Measurements from ENCODE around the gene ZNF14. TPM values are rescaled to one million over a fixed set of nuclear protein-coding genes. Genes with fewer than 3 reads are reported as not detected.
A peak's percentile ranks its signal among the peaks of the same experiment; 100 is the strongest.
"Not testable (repeated sequence)": the region's sequence is repeated elsewhere in the genome, so short reads cannot be mapped to it uniquely, and the experiment has no call there.

Gene ZNF14
- total and polyA plus RNA-seq, 2 donors from 2014 or later = 5.0 to 10.2 TPM

DNA sequence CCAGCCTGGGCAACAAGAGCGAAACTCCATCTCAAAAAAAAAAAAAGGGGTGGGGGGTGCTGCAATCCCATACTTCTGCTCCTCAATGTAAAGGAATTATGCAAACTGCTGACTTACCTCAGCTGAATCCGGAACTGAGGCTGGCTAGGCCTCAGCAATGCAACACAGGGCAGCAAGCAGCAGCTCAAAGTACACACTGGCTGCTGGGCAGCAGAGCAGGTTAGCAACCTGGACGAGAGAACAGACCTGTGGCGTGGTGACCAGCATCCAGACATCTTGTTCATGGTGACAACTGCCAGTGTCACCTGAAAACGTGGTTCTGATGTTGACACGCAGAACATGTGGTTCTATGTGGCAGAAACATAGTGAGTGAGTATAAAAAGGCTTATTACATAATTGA, 28.1 kb downstream of the ZNF14 start:
- Histone ChIP-seq H3K4me1 (ENCODE audit: control insufficient read depth in 2 of 3, insufficient read depth in 2 of 3, low read depth in 1 of 3, low read length in 3 of 3) (no peaks in the 10 kb centered on the region), H3K27ac (ENCODE audit: low read depth in 2 of 2, low read length in 2 of 2) (no peak overlapping the region), H3K4me3 (ENCODE audit: low read length in 3 of 3) (peak overlapping the region in 1 of 3 donors; percentile 4), H3K27me3 (ENCODE audit: control insufficient read depth, insufficient read depth, low read length) (no peaks in the 10 kb centered on the region), H3K36me3 (ENCODE audit: control insufficient read depth in 2 of 3, insufficient read depth in 3 of 3, low read length in 3 of 3) (no peaks in the 10 kb centered on the region), H3K9me3 (ENCODE audit: control insufficient read depth in 2 of 3, insufficient read depth in 1 of 3, low read length in 3 of 3) (peaks cover 7 to 68% (median 28%) of the 10 kb centered on the region in 3 donors), H3K9ac (ENCODE audit: low read length in 3 of 3) (no peak overlapping the region)
- FAIRE-seq (no peak), DNase-seq (no peak)
- intact Hi-C loops (cut with DNase I) = no loop called here
- TF ChIP-seq, protein P1, sequence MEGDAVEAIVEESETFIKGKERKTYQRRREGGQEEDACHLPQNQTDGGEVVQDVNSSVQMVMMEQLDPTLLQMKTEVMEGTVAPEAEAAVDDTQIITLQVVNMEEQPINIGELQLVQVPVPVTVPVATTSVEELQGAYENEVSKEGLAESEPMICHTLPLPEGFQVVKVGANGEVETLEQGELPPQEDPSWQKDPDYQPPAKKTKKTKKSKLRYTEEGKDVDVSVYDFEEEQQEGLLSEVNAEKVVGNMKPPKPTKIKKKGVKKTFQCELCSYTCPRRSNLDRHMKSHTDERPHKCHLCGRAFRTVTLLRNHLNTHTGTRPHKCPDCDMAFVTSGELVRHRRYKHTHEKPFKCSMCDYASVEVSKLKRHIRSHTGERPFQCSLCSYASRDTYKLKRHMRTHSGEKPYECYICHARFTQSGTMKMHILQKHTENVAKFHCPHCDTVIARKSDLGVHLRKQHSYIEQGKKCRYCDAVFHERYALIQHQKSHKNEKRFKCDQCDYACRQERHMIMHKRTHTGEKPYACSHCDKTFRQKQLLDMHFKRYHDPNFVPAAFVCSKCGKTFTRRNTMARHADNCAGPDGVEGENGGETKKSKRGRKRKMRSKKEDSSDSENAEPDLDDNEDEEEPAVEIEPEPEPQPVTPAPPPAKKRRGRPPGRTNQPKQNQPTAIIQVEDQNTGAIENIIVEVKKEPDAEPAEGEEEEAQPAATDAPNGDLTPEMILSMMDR (IDR thresholded peaks at IDR 0.05; ENCODE audit: borderline replicate concordance, extremely low read depth, insufficient read depth) = no peak

DNA sequence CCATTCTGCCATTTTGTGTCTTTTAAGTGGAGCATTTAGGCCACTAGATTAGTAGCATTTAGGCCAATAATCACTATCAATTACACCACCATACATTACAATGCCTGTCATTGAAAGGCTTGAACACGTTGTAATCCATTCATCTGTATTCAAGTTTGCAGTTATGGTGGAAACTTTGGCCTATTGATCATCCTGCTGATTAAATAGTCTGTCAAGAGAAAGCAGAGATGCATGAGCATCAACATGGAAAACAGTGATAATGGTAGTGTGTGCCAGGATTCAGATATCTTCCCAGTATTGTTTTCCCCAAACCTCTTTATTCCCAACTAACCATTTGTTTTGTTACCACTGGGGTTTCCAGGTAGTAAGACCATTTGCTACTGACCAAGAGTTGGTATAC, 32.4 kb downstream of the ZNF14 start:
- H3K27ac ChIP-seq (ENCODE audit: low read depth in 2 of 2, low read length in 2 of 2); intact Hi-C loops (cut with DNase I); H3K27me3 ChIP-seq (ENCODE audit: control insufficient read depth, insufficient read depth, low read length); H3K9ac ChIP-seq (ENCODE audit: low read length in 3 of 3); DNase-seq; H3K36me3 ChIP-seq (ENCODE audit: control insufficient read depth in 2 of 3, insufficient read depth in 3 of 3, low read length in 3 of 3); FAIRE-seq; H3K4me1 ChIP-seq (ENCODE audit: control insufficient read depth in 2 of 3, insufficient read depth in 2 of 3, low read depth in 1 of 3, low read length in 3 of 3); H3K4me3 ChIP-seq (ENCODE audit: low read length in 3 of 3): not testable (repeated sequence)
- peaks cover 2 to 35% (median 8%) of the 10 kb centered on the region in 3 donors for H3K9me3 ChIP-seq (ENCODE audit: control insufficient read depth in 2 of 3, insufficient read depth in 1 of 3, low read length in 3 of 3)

DNA sequence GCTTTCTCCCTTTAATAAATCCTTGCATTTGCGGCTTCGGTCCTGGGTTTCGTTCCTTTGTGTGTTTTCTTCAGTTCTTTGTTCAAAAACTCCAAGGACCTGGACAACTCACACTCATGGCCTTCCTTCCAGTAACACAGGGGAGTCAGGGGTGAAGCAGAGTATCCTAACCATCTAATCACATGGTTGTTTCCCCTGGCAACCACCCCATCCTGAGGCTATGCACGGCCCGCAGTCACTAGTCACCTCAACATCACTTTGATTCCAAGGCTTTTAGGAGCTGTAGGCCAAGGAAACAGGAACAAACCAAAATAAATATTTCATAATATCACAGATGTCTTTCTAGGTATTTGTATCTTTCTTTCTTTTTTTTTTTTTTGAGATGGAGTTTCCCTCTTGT, 35.3 kb downstream of the ZNF14 start:
- peaks cover 0 to 19% (median 2%) of the 10 kb centered on the region in 3 donors for H3K9me3 ChIP-seq (ENCODE audit: control insufficient read depth in 2 of 3, insufficient read depth in 1 of 3, low read length in 3 of 3)
- no peak overlapping the region for H3K9ac ChIP-seq (ENCODE audit: low read length in 3 of 3)
- intact Hi-C loops (cut with DNase I) = no loop called here
- H3K27ac ChIP-seq (ENCODE audit: low read depth in 2 of 2, low read length in 2 of 2) = no peak overlapping the region
- TF ChIP-seq, protein P1 (IDR thresholded peaks at IDR 0.05; ENCODE audit: borderline replicate concordance, extremely low read depth, insufficient read depth) = no peak
- H3K4me1 ChIP-seq (ENCODE audit: control insufficient read depth in 2 of 3, insufficient read depth in 2 of 3, low read depth in 1 of 3, low read length in 3 of 3) = no peaks in the 10 kb centered on the region
- no peaks in the 10 kb centered on the region for H3K36me3 ChIP-seq (ENCODE audit: control insufficient read depth in 2 of 3, insufficient read depth in 3 of 3, low read length in 3 of 3)
- no peak overlapping the region for H3K4me3 ChIP-seq (ENCODE audit: low read length in 3 of 3)
- FAIRE-seq = no peak
- no peaks in the 10 kb centered on the region for H3K27me3 ChIP-seq (ENCODE audit: control insufficient read depth, insufficient read depth, low read length)
- no peak for DNase-seq

DNA sequence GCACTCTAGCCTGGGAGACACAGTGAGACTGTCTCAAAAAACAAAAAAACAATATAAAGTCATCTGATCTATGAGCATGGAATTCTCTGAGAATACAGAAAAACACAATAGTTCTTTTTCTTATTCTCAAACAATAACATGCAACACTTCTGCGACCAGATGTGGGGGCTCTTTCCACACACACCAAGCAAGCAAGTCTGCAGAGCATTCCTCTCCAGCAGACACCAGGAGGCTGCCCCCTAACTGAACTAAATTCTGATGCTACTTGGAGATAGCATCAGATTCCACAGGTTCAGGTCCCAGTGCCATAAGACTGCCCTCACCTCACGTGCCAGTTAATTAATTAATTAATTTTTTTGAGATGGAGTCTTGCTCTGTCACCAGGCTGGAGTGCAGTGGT, 36.5 kb downstream of the ZNF14 start:
- H3K9me3 ChIP-seq (ENCODE audit: control insufficient read depth in 2 of 3, insufficient read depth in 1 of 3, low read length in 3 of 3) = peaks cover 0 to 19% (median 2%) of the 10 kb centered on the region in 3 donors
- no peak overlapping the region for H3K27ac ChIP-seq (ENCODE audit: low read depth in 2 of 2, low read length in 2 of 2)
- no peaks in the 10 kb centered on the region for H3K27me3 ChIP-seq (ENCODE audit: control insufficient read depth, insufficient read depth, low read length)
- no peak overlapping the region for H3K4me3 ChIP-seq (ENCODE audit: low read length in 3 of 3)
- FAIRE-seq (no peak), DNase-seq (no peak)
- intact Hi-C loops (cut with DNase I) = no loop called here
- no peaks in the 10 kb centered on the region for H3K36me3 ChIP-seq (ENCODE audit: control insufficient read depth in 2 of 3, insufficient read depth in 3 of 3, low read length in 3 of 3)
- H3K9ac ChIP-seq (ENCODE audit: low read length in 3 of 3) = no peak overlapping the region
- TF ChIP-seq, protein P1 (IDR thresholded peaks at IDR 0.05; ENCODE audit: borderline replicate concordance, extremely low read depth, insufficient read depth) = no peak
- H3K4me1 ChIP-seq (ENCODE audit: control insufficient read depth in 2 of 3, insufficient read depth in 2 of 3, low read depth in 1 of 3, low read length in 3 of 3) = no peaks in the 10 kb centered on the region
